ENCODE results near the gene RGS6.

DNA sequence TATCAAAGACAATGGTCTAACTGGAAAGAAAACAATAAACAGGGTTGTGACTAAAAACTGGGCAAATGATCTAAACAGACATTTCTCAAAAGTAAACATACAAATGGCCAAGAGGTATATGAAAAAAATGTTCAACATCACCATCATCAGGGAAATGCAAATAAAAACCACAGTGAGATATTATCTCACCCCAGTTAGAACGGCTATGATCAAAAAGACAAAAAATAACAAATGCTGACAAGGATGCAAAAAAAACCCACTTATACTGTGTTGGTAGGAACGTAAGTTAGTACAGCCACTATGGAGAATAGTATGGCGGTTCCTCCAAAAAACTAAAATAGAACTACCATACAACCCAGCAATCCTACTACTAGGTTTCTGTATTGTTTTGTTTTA, 470.1 kb downstream of the RGS6 start:
- TF ChIP-seq, protein P1, sequence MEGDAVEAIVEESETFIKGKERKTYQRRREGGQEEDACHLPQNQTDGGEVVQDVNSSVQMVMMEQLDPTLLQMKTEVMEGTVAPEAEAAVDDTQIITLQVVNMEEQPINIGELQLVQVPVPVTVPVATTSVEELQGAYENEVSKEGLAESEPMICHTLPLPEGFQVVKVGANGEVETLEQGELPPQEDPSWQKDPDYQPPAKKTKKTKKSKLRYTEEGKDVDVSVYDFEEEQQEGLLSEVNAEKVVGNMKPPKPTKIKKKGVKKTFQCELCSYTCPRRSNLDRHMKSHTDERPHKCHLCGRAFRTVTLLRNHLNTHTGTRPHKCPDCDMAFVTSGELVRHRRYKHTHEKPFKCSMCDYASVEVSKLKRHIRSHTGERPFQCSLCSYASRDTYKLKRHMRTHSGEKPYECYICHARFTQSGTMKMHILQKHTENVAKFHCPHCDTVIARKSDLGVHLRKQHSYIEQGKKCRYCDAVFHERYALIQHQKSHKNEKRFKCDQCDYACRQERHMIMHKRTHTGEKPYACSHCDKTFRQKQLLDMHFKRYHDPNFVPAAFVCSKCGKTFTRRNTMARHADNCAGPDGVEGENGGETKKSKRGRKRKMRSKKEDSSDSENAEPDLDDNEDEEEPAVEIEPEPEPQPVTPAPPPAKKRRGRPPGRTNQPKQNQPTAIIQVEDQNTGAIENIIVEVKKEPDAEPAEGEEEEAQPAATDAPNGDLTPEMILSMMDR (IDR thresholded peaks at IDR 0.05) = no peak
- TF ChIP-seq POLR2A (IDR thresholded peaks at IDR 0.05) = no peak

Data from thyroid gland (tissue), 4 donors.